Astrocyte (in vitro differentiated cells and primary cell): ENCODE results near the gene ME3. TPM values are rescaled to one million over a fixed set of nuclear protein-coding genes. Genes with fewer than 3 reads are reported as not detected.

ENCODE experiments used
- DNase-seq: peaks from one replicate; pipeline ENCODE4 v3.0.0-alpha.2; 2010; ENCODE audit warnings: low read depth
- FAIRE-seq: peaks from 2 replicates; lab custom pipeline; 2011; peaks lifted over from hg19 to GRCh38; lab: Jason Lieb, UNC
- H2AFZ ChIP-seq: 2 replicates; pipeline ENCODE4 v1.6.0; 2012; ENCODE audit warnings: low read depth, low read length, inconsistent platforms
- H3K27ac ChIP-seq: 2 replicates; pipeline ENCODE4 v1.5.1; 2011; ENCODE audit warnings: low read depth, low read length, inconsistent platforms
- H3K27me3 ChIP-seq: 2 replicates; pipeline ENCODE4 v1.6.0; 2011; ENCODE audit warnings: low read length, inconsistent platforms; ENCODE audit not compliant: insufficient read depth
- H3K36me3 ChIP-seq: 2 replicates; pipeline ENCODE4 v1.5.1; 2011; ENCODE audit warnings: low read length, inconsistent platforms; ENCODE audit not compliant: insufficient read depth
- H3K4me1 ChIP-seq: 2 replicates; pipeline ENCODE4 v1.5.1; 2011; ENCODE audit warnings: low read length, inconsistent platforms; ENCODE audit not compliant: insufficient read depth
- H3K4me2 ChIP-seq: 2 replicates; pipeline ENCODE4 v1.6.0; 2012; ENCODE audit warnings: low read length, inconsistent platforms
- H3K4me3 ChIP-seq: 2 replicates; pipeline ENCODE4 v1.5.1; 2011; ENCODE audit warnings: low read depth, mild to moderate bottlenecking, low read length, inconsistent platforms; ENCODE audit not compliant: insufficient read depth
- H3K79me2 ChIP-seq: 2 replicates; pipeline ENCODE4 v1.6.0; 2012; ENCODE audit warnings: mild to moderate bottlenecking, low read length, inconsistent platforms; ENCODE audit not compliant: insufficient read depth
- H3K9ac ChIP-seq: 2 replicates; pipeline ENCODE4 v1.6.0; 2012; ENCODE audit warnings: mild to moderate bottlenecking, low read length, inconsistent platforms
- H3K9me3 ChIP-seq: 2 replicates; pipeline ENCODE4 v1.5.1; 2012; ENCODE audit warnings: low read depth, mild to moderate bottlenecking, low read length, inconsistent platforms; ENCODE audit not compliant: insufficient read depth
- H4K20me1 ChIP-seq: 2 replicates; pipeline ENCODE4 v1.6.0; 2012; ENCODE audit warnings: low read length, inconsistent platforms; ENCODE audit not compliant: insufficient read depth
- H3K27ac Mint-ChIP-seq: one replicate; pipeline ENCODE4 v1.8.0; 2021; ENCODE audit warnings: mild to moderate bottlenecking, mixed read lengths; ENCODE audit not compliant: unreplicated experiment
- H3K27me3 Mint-ChIP-seq: one replicate; pipeline ENCODE4 v1.8.0; 2021; ENCODE audit warnings: low read depth, mixed read lengths; ENCODE audit not compliant: unreplicated experiment
- H3K36me3 Mint-ChIP-seq: one replicate; pipeline ENCODE4 v1.8.0; 2021; ENCODE audit warnings: low read depth, mixed read lengths; ENCODE audit not compliant: unreplicated experiment
- H3K4me1 Mint-ChIP-seq: one replicate; pipeline ENCODE4 v1.8.0; 2021; ENCODE audit warnings: low read depth, mixed read lengths; ENCODE audit not compliant: unreplicated experiment
- H3K4me3 Mint-ChIP-seq: one replicate; pipeline ENCODE4 v1.8.0; 2021; ENCODE audit warnings: mild to moderate bottlenecking, moderate library complexity, mixed read lengths; ENCODE audit not compliant: unreplicated experiment
- H3K9me3 Mint-ChIP-seq: one replicate; pipeline ENCODE4 v1.8.0; 2021; ENCODE audit warnings: mild to moderate bottlenecking, mixed read lengths; ENCODE audit not compliant: unreplicated experiment
- CTCF ChIP-seq: IDR thresholded peaks from 2 replicates; pipeline ENCODE4 v1.5.1; 2011; ENCODE audit warnings: low read depth, mild to moderate bottlenecking, inconsistent platforms, low read length, moderate library complexity; ENCODE audit not compliant: insufficient read depth
- EZH2 ChIP-seq: IDR thresholded peaks from 2 replicates; pipeline ENCODE4 v1.6.1; 2012; ENCODE audit warnings: mild to moderate bottlenecking, low read length, inconsistent platforms; ENCODE audit not compliant: insufficient read depth
- total RNA-seq: library from RNA; stranded (reverse); gene quantifications from 2 replicates; pipeline ENCODE4 v1.2.1, GENCODE V29; 2021

ME3 gene
- total RNA-seq, 1 donor from 2014 or later = 28.6 TPM

- H3K27ac Mint-ChIP-seq = peak overlapping the region; percentile 82
- H3K36me3 Mint-ChIP-seq = peaks cover 17% of the 10 kb centered on the region
- TF ChIP-seq CTCF (no peak), EZH2 (no peak)
- FAIRE-seq (peak; percentile 97), DNase-seq (peak; percentile 97)
- Histone ChIP-seq H3K4me2 (peak overlapping the region; percentile 61), H4K20me1 (no peaks in the 10 kb centered on the region), H3K79me2 (no peaks in the 10 kb centered on the region), H3K4me3 (no peak overlapping the region), H3K4me1 (peaks cover 21% of the 10 kb centered on the region), H3K36me3 (no peaks in the 10 kb centered on the region), H3K9ac (peak overlapping the region; percentile 71), H3K27me3 (no peaks in the 10 kb centered on the region), H3K27ac (peak overlapping the region; percentile 96), H2AFZ (peak overlapping the region; percentile 12), H3K9me3 (no peaks in the 10 kb centered on the region)
- H3K9me3 Mint-ChIP-seq = peaks cover 8% of the 10 kb centered on the region
- no peak overlapping the region for H3K4me3 Mint-ChIP-seq
- H3K4me1 Mint-ChIP-seq = peaks cover 59% of the 10 kb centered on the region
- H3K27me3 Mint-ChIP-seq = no peaks in the 10 kb centered on the region
These were observed 39.7 kb downstream of the ME3 start for GRCh38 chr11:86632499-86633269.

GRCh38 chr11:86630229-86630981, 42.0 kb downstream of the ME3 start:
- DNase-seq = no peak
- Mint-ChIP-seq H3K4me1 (peaks cover 45% of the 10 kb centered on the region), H3K4me3 (no peak overlapping the region), H3K27me3 (no peaks in the 10 kb centered on the region), H3K27ac (peak overlapping the region; percentile 77), H3K36me3 (peaks cover 17% of the 10 kb centered on the region), H3K9me3 (peaks cover 7% of the 10 kb centered on the region)
- no peak overlapping the region for H3K9ac ChIP-seq
- no peaks in the 10 kb centered on the region for H4K20me1 ChIP-seq
- H2AFZ ChIP-seq = no peak overlapping the region
- H3K27ac ChIP-seq = no peak overlapping the region
- no peaks in the 10 kb centered on the region for H3K79me2 ChIP-seq
- H3K36me3 ChIP-seq = no peaks in the 10 kb centered on the region
- peaks cover 21% of the 10 kb centered on the region for H3K4me1 ChIP-seq
- no peak for FAIRE-seq
- H3K4me3 ChIP-seq = no peak overlapping the region
- no peaks in the 10 kb centered on the region for H3K9me3 ChIP-seq
- no peak for TF ChIP-seq EZH2
- no peak for TF ChIP-seq CTCF
- H3K27me3 ChIP-seq = no peaks in the 10 kb centered on the region
- H3K4me2 ChIP-seq = no peak overlapping the region
